ENCODE measurements around the gene CCDC152.

DNA sequence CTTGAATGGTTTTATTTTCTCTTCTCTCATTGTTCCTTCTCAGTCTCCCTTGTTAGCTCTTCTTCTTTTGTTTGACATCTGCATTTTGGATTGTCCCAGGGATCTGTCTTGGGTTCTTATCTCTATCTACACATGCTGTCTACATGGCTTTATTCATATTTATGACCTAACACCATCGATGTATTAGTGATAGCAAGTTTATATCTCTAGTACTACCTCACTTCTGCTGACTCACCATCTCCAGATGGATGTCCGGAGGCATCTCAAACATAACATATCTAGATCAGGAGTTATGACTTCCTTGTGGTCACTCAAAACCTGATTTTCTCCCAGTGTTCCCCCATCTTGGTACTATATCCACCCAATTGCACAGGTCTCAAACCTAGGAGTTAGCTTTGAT, 74.3 kb downstream of the CCDC152 start:
- TF ChIP-seq POLR2AphosphoS5 (IDR thresholded peaks at IDR 0.05) = no peak
- TF ChIP-seq, protein P1, sequence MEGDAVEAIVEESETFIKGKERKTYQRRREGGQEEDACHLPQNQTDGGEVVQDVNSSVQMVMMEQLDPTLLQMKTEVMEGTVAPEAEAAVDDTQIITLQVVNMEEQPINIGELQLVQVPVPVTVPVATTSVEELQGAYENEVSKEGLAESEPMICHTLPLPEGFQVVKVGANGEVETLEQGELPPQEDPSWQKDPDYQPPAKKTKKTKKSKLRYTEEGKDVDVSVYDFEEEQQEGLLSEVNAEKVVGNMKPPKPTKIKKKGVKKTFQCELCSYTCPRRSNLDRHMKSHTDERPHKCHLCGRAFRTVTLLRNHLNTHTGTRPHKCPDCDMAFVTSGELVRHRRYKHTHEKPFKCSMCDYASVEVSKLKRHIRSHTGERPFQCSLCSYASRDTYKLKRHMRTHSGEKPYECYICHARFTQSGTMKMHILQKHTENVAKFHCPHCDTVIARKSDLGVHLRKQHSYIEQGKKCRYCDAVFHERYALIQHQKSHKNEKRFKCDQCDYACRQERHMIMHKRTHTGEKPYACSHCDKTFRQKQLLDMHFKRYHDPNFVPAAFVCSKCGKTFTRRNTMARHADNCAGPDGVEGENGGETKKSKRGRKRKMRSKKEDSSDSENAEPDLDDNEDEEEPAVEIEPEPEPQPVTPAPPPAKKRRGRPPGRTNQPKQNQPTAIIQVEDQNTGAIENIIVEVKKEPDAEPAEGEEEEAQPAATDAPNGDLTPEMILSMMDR (IDR thresholded peaks at IDR 0.05) = no peak
